IPS DF 4.7 (cell line): ENCODE data around the gene GLIS2.

Experiments
- DNase-seq: peaks from one replicate; pipeline ENCODE4 v3.0.0-alpha.2; 2013; ENCODE audit warnings: low spot score; ENCODE audit errors: extremely low read depth

The GLIS2 gene

GRCh38 chr16:4369007-4369733, 53.3 kb downstream of the GLIS2 start:
- DNase-seq: no peak

- DNase-seq: no peak
These were observed 54.3 kb downstream of the GLIS2 start for GRCh38 chr16:4370151-4370550.

- no peak for DNase-seq
These were observed 54.9 kb downstream of the GLIS2 start for GRCh38 chr16:4370570-4371356.

GRCh38 chr16:4371357-4372000, 55.6 kb downstream of the GLIS2 start, which contains the start of gene VASN:
Gene VASN (plus strand): TSS chr16:4371848. CDS start chr16:4380878, 9,030 bp downstream.
- DNase-seq: no peak

- DNase-seq: no peak
These were observed 56.2 kb downstream of the GLIS2 start for GRCh38 chr16:4372001-4372577.

- no peak for DNase-seq
These were observed 56.9 kb downstream of the GLIS2 start for GRCh38 chr16:4372578-4373355.

GRCh38 chr16:4373356-4373908, 57.6 kb downstream of the GLIS2 start:
- no peak for DNase-seq

GRCh38 chr16:4373909-4374742, 58.3 kb downstream of the GLIS2 start:
- no peak for DNase-seq

GRCh38 chr16:4375717-4376116, 59.9 kb downstream of the GLIS2 start:
- DNase-seq: no peak

GRCh38 chr16:4376126-4376892, 60.4 kb downstream of the GLIS2 start:
- no peak for DNase-seq

- DNase-seq: no peak
These were observed 61.2 kb downstream of the GLIS2 start for GRCh38 chr16:4376893-4377572.

- DNase-seq: no peak
These were observed 61.8 kb downstream of the GLIS2 start for GRCh38 chr16:4377573-4378154.

- no peak for DNase-seq
These were observed 62.3 kb downstream of the GLIS2 start for GRCh38 chr16:4378161-4378666.

- no peak for DNase-seq
These were observed 63.3 kb downstream of the GLIS2 start for GRCh38 chr16:4378999-4379690.

GRCh38 chr16:4380119-4381063, 64.5 kb downstream of the GLIS2 start:
- no peak for DNase-seq
